H7 (cell line): ENCODE results near the gene C5orf52. TPM values are rescaled to one million over a fixed set of nuclear protein-coding genes. Genes with fewer than 3 reads are reported as not detected.
"Not testable (repeated sequence)": the region's sequence is repeated elsewhere in the genome, so short reads cannot be mapped to it uniquely, and the experiment has no call there.

Experiments used
- DNase-seq: peaks from one replicate; pipeline ENCODE4 v3.0.0; 2012
- H3K27me3 ChIP-seq: 2 replicates; pipeline ENCODE4 v1.6.0; 2011; ENCODE audit warnings: mild to moderate bottlenecking, low read length; ENCODE audit not compliant: control insufficient read depth, insufficient read depth
- H3K36me3 ChIP-seq: replicated peaks from 2 replicates; pipeline ENCODE4 v1.5.1; 2011; ENCODE audit warnings: low read length; ENCODE audit not compliant: control insufficient read depth, insufficient read depth
- H3K4me3 ChIP-seq: 2 replicates; pipeline ENCODE4 v1.5.1; 2011; ENCODE audit warnings: low read depth, mild to moderate bottlenecking, control low read depth, low read length, moderate library complexity; ENCODE audit not compliant: insufficient read depth
- total RNA-seq: library from RNA; depleted of rRNA; stranded (reverse); fragments of >200 nt; shearing (Covaris generic); gene quantifications from 2 replicates; pipeline ENCODE4 v1.2.3, GENCODE V29; 2014; rRNA removed

C5orf52 gene
- total RNA-seq, 1 experiment from 2014 or later: not detected

GRCh38 chr5:157726607-157727006, 55.3 kb downstream of the C5orf52 start:
- H3K27me3 ChIP-seq, H3K4me3 ChIP-seq, DNase-seq, H3K36me3 ChIP-seq: not testable (repeated sequence)

GRCh38 chr5:157727858-157728257, 56.5 kb downstream of the C5orf52 start:
- DNase-seq: not testable (repeated sequence)

More at GRCh38 chr5:157727858-157728257, 56.5 kb downstream of the C5orf52 start:
- H3K4me3 ChIP-seq, H3K36me3 ChIP-seq, H3K27me3 ChIP-seq: not testable (repeated sequence)

Other genes with a start within 250 kb of the C5orf52 start
- gene NIPAL4, start 211.3 kb upstream of the C5orf52 start, total RNA-seq: not detected in 2 replicates
- gene ADAM19, start 95.8 kb upstream of the C5orf52 start, total RNA-seq: 37.7 and 53.1 TPM in 2 replicates
- 0.04 and 0.42 TPM in 2 replicates for gene SOX30, start 19.1 kb upstream of the C5orf52 start, total RNA-seq
- gene THG1L, start 59.9 kb downstream of the C5orf52 start, total RNA-seq: 16.6 and 16.8 TPM in 2 replicates
- gene LSM11, start 72.2 kb downstream of the C5orf52 start, total RNA-seq: 4.6 and 6.5 TPM in 2 replicates
- 74.9 and 78.4 TPM in 2 replicates for gene CLINT1, start 187.6 kb downstream of the C5orf52 start, total RNA-seq